Raji (cell line): ENCODE data around the gene NAALADL2.

Experiments used
- POLR2A ChIP-seq: IDR thresholded peaks from 2 replicates; pipeline ENCODE4 v1.6.1; 2011; ENCODE audit warnings: low read depth, low read length, control low read depth; ENCODE audit not compliant: insufficient read depth

NAALADL2 gene

GRCh38 chr3:175606650-175607318 is 747.6 kb downstream of the NAALADL2 start:
- no peak for TF ChIP-seq POLR2A

- no peak for TF ChIP-seq POLR2A
Observed at GRCh38 chr3:175608356-175608755, 749.2 kb downstream of the NAALADL2 start.

GRCh38 chr3:175608911-175609310 is 749.8 kb downstream of the NAALADL2 start:
- TF ChIP-seq POLR2A = no peak

- TF ChIP-seq POLR2A = no peak
Observed at GRCh38 chr3:175612487-175613196, 753.5 kb downstream of the NAALADL2 start.

- TF ChIP-seq POLR2A = no peak
Observed at GRCh38 chr3:175617247-175617646, 758.1 kb downstream of the NAALADL2 start.

GRCh38 chr3:175619369-175619768 is 760.2 kb downstream of the NAALADL2 start:
- no peak for TF ChIP-seq POLR2A

- TF ChIP-seq POLR2A = no peak
Observed at GRCh38 chr3:175620093-175620492, 761.0 kb downstream of the NAALADL2 start.

GRCh38 chr3:175620532-175620931 is 761.4 kb downstream of the NAALADL2 start:
- no peak for TF ChIP-seq POLR2A

- no peak for TF ChIP-seq POLR2A
Observed at GRCh38 chr3:175640958-175641357, 781.8 kb downstream of the NAALADL2 start.

- TF ChIP-seq POLR2A = no peak
Observed at GRCh38 chr3:175646865-175647264, 787.7 kb downstream of the NAALADL2 start.

GRCh38 chr3:175648899-175649298 is 789.8 kb downstream of the NAALADL2 start:
- TF ChIP-seq POLR2A = no peak

- TF ChIP-seq POLR2A = no peak
Observed at GRCh38 chr3:175651716-175652115, 792.6 kb downstream of the NAALADL2 start.

GRCh38 chr3:175655351-175655750 is 796.2 kb downstream of the NAALADL2 start:
- no peak for TF ChIP-seq POLR2A

- no peak for TF ChIP-seq POLR2A
Observed at GRCh38 chr3:175656461-175656860, 797.3 kb downstream of the NAALADL2 start.

GRCh38 chr3:175659670-175660350 is 800.7 kb downstream of the NAALADL2 start:
- no peak for TF ChIP-seq POLR2A

GRCh38 chr3:175662815-175663214 is 803.7 kb downstream of the NAALADL2 start:
- TF ChIP-seq POLR2A = no peak
